Measurements from ENCODE around the gene DTNBP1.

DNA sequence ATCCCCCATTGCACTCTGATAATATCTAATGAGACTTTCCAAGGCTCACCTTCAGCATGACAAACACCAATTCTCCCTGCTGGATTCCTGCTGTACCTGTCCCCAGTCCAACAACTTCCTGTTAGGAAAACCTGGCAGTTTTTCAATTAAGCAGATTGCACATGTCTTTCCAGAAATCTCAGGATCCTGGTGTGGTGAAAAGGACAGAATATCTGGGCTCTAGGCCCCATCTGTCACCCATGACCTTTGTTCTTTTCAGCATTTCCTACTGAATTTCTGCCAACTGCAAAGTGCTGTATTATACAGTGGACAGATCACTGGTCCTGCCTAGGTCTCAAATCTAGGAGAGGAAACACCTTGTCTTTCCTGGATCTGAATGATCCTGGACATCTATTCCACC, 27.7 kb upstream of the DTNBP1 start:
- TF ChIP-seq ZNF707 (tag by site-specific recombination; IDR thresholded peaks at IDR 0.05): no peak
- TF ChIP-seq, protein P1, sequence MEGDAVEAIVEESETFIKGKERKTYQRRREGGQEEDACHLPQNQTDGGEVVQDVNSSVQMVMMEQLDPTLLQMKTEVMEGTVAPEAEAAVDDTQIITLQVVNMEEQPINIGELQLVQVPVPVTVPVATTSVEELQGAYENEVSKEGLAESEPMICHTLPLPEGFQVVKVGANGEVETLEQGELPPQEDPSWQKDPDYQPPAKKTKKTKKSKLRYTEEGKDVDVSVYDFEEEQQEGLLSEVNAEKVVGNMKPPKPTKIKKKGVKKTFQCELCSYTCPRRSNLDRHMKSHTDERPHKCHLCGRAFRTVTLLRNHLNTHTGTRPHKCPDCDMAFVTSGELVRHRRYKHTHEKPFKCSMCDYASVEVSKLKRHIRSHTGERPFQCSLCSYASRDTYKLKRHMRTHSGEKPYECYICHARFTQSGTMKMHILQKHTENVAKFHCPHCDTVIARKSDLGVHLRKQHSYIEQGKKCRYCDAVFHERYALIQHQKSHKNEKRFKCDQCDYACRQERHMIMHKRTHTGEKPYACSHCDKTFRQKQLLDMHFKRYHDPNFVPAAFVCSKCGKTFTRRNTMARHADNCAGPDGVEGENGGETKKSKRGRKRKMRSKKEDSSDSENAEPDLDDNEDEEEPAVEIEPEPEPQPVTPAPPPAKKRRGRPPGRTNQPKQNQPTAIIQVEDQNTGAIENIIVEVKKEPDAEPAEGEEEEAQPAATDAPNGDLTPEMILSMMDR (tag by site-specific recombination; IDR thresholded peaks at IDR 0.05): no peak
- TF ChIP-seq ZNF341 (tag by site-specific recombination; IDR thresholded peaks at IDR 0.05; ENCODE audit: low read depth): no peak
- no peak for TF ChIP-seq ZNF621 (tag by site-specific recombination; IDR thresholded peaks at IDR 0.05)
- no peak for TF ChIP-seq ZNF211 (tag by site-specific recombination; IDR thresholded peaks at IDR 0.05; ENCODE audit: low read depth)
- no peak for TF ChIP-seq HOXD13 (CRISPR knock-in tag; IDR thresholded peaks at IDR 0.05; ENCODE audit: borderline replicate concordance)
- TF ChIP-seq ZNF747 (tag by site-specific recombination; IDR thresholded peaks at IDR 0.05): no peak
- TF ChIP-seq, protein P2, sequence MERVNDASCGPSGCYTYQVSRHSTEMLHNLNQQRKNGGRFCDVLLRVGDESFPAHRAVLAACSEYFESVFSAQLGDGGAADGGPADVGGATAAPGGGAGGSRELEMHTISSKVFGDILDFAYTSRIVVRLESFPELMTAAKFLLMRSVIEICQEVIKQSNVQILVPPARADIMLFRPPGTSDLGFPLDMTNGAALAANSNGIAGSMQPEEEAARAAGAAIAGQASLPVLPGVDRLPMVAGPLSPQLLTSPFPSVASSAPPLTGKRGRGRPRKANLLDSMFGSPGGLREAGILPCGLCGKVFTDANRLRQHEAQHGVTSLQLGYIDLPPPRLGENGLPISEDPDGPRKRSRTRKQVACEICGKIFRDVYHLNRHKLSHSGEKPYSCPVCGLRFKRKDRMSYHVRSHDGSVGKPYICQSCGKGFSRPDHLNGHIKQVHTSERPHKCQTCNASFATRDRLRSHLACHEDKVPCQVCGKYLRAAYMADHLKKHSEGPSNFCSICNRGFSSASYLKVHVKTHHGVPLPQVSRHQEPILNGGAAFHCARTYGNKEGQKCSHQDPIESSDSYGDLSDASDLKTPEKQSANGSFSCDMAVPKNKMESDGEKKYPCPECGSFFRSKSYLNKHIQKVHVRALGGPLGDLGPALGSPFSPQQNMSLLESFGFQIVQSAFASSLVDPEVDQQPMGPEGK (tag by site-specific recombination; IDR thresholded peaks at IDR 0.05): no peak
- TF ChIP-seq, protein P3, sequence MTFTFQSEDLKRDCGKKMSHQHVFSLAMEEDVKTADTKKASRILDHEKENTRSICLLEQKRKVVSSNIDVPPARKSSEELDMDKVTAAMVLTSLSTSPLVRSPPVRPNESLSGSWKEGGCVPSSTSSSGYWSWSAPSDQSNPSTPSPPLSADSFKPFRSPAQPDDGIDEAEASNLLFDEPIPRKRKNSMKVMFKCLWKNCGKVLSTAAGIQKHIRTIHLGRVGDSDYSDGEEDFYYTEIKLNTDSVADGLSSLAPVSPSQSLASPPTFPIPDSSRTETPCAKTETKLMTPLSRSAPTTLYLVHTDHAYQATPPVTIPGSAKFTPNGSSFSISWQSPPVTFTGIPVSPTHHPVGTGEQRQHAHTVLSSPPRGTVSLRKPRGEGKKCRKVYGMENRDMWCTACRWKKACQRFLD (tag by site-specific recombination; IDR thresholded peaks at IDR 0.05): no peak
- no peak for TF ChIP-seq ZNF530 (tag by site-specific recombination; IDR thresholded peaks at IDR 0.05; ENCODE audit: low read depth)
- TF ChIP-seq ZNF596 (tag by site-specific recombination; IDR thresholded peaks at IDR 0.05): no peak
- TF ChIP-seq, protein P4, sequence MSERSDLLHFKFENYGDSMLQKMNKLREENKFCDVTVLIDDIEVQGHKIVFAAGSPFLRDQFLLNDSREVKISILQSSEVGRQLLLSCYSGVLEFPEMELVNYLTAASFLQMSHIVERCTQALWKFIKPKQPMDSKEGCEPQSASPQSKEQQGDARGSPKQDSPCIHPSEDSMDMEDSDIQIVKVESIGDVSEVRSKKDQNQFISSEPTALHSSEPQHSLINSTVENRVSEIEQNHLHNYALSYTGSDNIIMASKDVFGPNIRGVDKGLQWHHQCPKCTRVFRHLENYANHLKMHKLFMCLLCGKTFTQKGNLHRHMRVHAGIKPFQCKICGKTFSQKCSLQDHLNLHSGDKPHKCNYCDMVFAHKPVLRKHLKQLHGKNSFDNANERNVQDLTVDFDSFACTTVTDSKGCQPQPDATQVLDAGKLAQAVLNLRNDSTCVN (tag by site-specific recombination; optimal IDR thresholded peaks at IDR 0.05): no peak

Measured in HEK293 (cell line).